Neural progenitor cell (in vitro differentiated cells): ENCODE results near the gene MCRIP2. TPM values are rescaled to one million over a fixed set of nuclear protein-coding genes. Genes with fewer than 3 reads are reported as not detected.

Source experiments
- DNase-seq: peaks from one replicate; pipeline ENCODE4 v3.0.0-alpha.2; 2016; ENCODE audit warnings: low spot score
- H2AFZ ChIP-seq: fragments of 200-600 bp; sonication (generic); replicated peaks from 2 replicates; pipeline ENCODE4 v1.6.1; 2016; ENCODE audit warnings: antibody characterized with exemption
- H3F3A ChIP-seq: fragments of 200-600 bp; sonication (generic); 2 replicates; pipeline ENCODE4 v1.6.1; 2016; ENCODE audit warnings: antibody characterized with exemption, low read depth
- H3K27ac ChIP-seq: fragments of 200-600 bp; sonication (generic); 2 replicates; pipeline ENCODE4 v1.5.1; 2016; ENCODE audit warnings: mild to moderate bottlenecking
- H3K27me3 ChIP-seq: fragments of 200-600 bp; sonication (generic); 2 replicates; pipeline ENCODE4 v1.6.1; 2016; ENCODE audit warnings: mild to moderate bottlenecking, moderate library complexity
- H3K36me3 ChIP-seq: fragments of 200-600 bp; sonication (generic); 2 replicates; pipeline ENCODE4 v1.5.1; 2016
- H3K4me1 ChIP-seq: fragments of 200-600 bp; sonication (generic); 2 replicates; pipeline ENCODE4 v1.6.1; 2016; ENCODE audit warnings: mixed run types
- H3K4me2 ChIP-seq: fragments of 200-600 bp; sonication (generic); 2 replicates; pipeline ENCODE4 v1.6.1; 2016
- H3K4me3 ChIP-seq: fragments of 200-600 bp; sonication (generic); 2 replicates; pipeline ENCODE4 v1.5.1; 2016
- H3K79me2 ChIP-seq: fragments of 200-600 bp; sonication (generic); 2 replicates; pipeline ENCODE4 v1.6.1; 2016; ENCODE audit warnings: low read depth
- H3K9ac ChIP-seq: fragments of 200-600 bp; sonication (generic); 2 replicates; pipeline ENCODE4 v1.6.1; 2016
- H3K9me3 ChIP-seq: fragments of 200-600 bp; sonication (generic); 2 replicates; pipeline ENCODE4 v1.5.1; 2016; ENCODE audit warnings: low read depth
- H4K20me1 ChIP-seq: fragments of 200-600 bp; sonication (generic); 2 replicates; pipeline ENCODE4 v1.6.1; 2016; ENCODE audit warnings: low read depth
- H3K27ac Mint-ChIP-seq: 3 replicates; pipeline ENCODE4 v1.8.0; 2021; ENCODE audit warnings: mixed read lengths
- H3K27me3 Mint-ChIP-seq: 2 replicates; pipeline ENCODE4 v1.8.0; 2022; ENCODE audit warnings: low read depth, mild to moderate bottlenecking, inconsistent platforms, moderate library complexity, mixed read lengths; ENCODE audit not compliant: insufficient read depth
- H3K36me3 Mint-ChIP-seq: 3 replicates; pipeline ENCODE4 v1.8.0; 2021; ENCODE audit warnings: mixed read lengths
- H3K4me1 Mint-ChIP-seq: 3 replicates; pipeline ENCODE4 v1.8.0; 2021; ENCODE audit warnings: mixed read lengths
- H3K4me3 Mint-ChIP-seq: 3 replicates; pipeline ENCODE4 v1.8.0; 2021; ENCODE audit warnings: mild to moderate bottlenecking, moderate library complexity, mixed read lengths
- H3K9me3 Mint-ChIP-seq: 3 replicates; pipeline ENCODE4 v1.8.0; 2020; ENCODE audit warnings: mixed read lengths
- CTCF ChIP-seq: fragments of 200-600 bp; sonication (generic); IDR thresholded peaks from 2 replicates; pipeline ENCODE4 v1.5.1; 2017; ENCODE audit warnings: antibody characterized with exemption, mild to moderate bottlenecking
- EZH2 ChIP-seq: fragments of 200-600 bp; sonication (generic); IDR thresholded peaks from 2 replicates; pipeline ENCODE4 v1.6.1; 2017; ENCODE audit warnings: antibody characterized with exemption, mild to moderate bottlenecking, moderate library complexity
- EZH2phosphoT487 ChIP-seq: fragments of 200-600 bp; sonication (generic); IDR thresholded peaks from 2 replicates; pipeline ENCODE4 v1.6.1; 2017; ENCODE audit warnings: antibody characterized with exemption
- total RNA-seq: library from RNA; depleted of rRNA; stranded (reverse); fragments of >200 nt; gene quantifications from 2 replicates; pipeline ENCODE4 v1.2.3, GENCODE V29; 2015; ENCODE audit warnings: low replicate concordance

MCRIP2 gene
- total RNA-seq, 1 donor from 2014 or later: 1.5 TPM

GRCh38 chr16:616733-617586 lies 24.7 kb upstream of the MCRIP2 start:
- H3K36me3 Mint-ChIP-seq: peaks cover 16% of the 10 kb centered on the region
- H3K4me1 Mint-ChIP-seq: peaks cover 14% of the 10 kb centered on the region
- Histone ChIP-seq H3K4me2 (no peak overlapping the region), H3K9me3 (no peaks in the 10 kb centered on the region), H3K27me3 (no peaks in the 10 kb centered on the region), H2AFZ (no peak overlapping the region), H3K4me3 (no peak overlapping the region), H3F3A (peaks cover 1% of the 10 kb centered on the region), H3K9ac (no peak overlapping the region), H3K27ac (no peak overlapping the region), H4K20me1 (peaks cover 11% of the 10 kb centered on the region), H3K4me1 (no peaks in the 10 kb centered on the region), H3K79me2 (no peaks in the 10 kb centered on the region), H3K36me3 (no peaks in the 10 kb centered on the region)
- H3K27me3 Mint-ChIP-seq: peaks cover 13% of the 10 kb centered on the region
- H3K4me3 Mint-ChIP-seq: no peak overlapping the region
- H3K27ac Mint-ChIP-seq: no peak overlapping the region
- DNase-seq: no peak
- TF ChIP-seq CTCF: no peak
- no peak for TF ChIP-seq EZH2
- TF ChIP-seq EZH2phosphoT487: no peak
- H3K9me3 Mint-ChIP-seq: peaks cover 9% of the 10 kb centered on the region

GRCh38 chr16:617855-618254 lies 23.8 kb upstream of the MCRIP2 start:
- no peak overlapping the region for H3K4me2 ChIP-seq
- no peaks in the 10 kb centered on the region for H3K4me1 ChIP-seq
- H3F3A ChIP-seq: peaks cover 5% of the 10 kb centered on the region
- H3K27me3 ChIP-seq: no peaks in the 10 kb centered on the region
- H3K27ac Mint-ChIP-seq: no peak overlapping the region
- H3K4me3 Mint-ChIP-seq: no peak overlapping the region
- no peak for DNase-seq
- H4K20me1 ChIP-seq: peaks cover 13% of the 10 kb centered on the region
- peaks cover 9% of the 10 kb centered on the region for H3K9me3 Mint-ChIP-seq
- H3K36me3 ChIP-seq: no peaks in the 10 kb centered on the region
- peaks cover 16% of the 10 kb centered on the region for H3K36me3 Mint-ChIP-seq
- no peaks in the 10 kb centered on the region for H3K79me2 ChIP-seq
- H3K27me3 Mint-ChIP-seq: peaks cover 13% of the 10 kb centered on the region
- no peaks in the 10 kb centered on the region for H3K9me3 ChIP-seq
- no peak overlapping the region for H2AFZ ChIP-seq
- no peak overlapping the region for H3K27ac ChIP-seq
- no peak overlapping the region for H3K9ac ChIP-seq
- H3K4me3 ChIP-seq: no peak overlapping the region
- peaks cover 15% of the 10 kb centered on the region for H3K4me1 Mint-ChIP-seq
- TF ChIP-seq CTCF (no peak), EZH2phosphoT487 (no peak), EZH2 (no peak)

GRCh38 chr16:619476-620100 lies 22.0 kb upstream of the MCRIP2 start:
- Histone ChIP-seq H3K27ac (no peak overlapping the region), H3K9ac (no peak overlapping the region), H3K36me3 (no peaks in the 10 kb centered on the region), H3K27me3 (no peaks in the 10 kb centered on the region), H3K4me3 (no peak overlapping the region), H3K4me2 (no peak overlapping the region), H3K9me3 (no peaks in the 10 kb centered on the region), H3K4me1 (no peaks in the 10 kb centered on the region), H3F3A (peaks cover 5% of the 10 kb centered on the region), H3K79me2 (no peaks in the 10 kb centered on the region), H2AFZ (no peak overlapping the region), H4K20me1 (peaks cover 13% of the 10 kb centered on the region)
- no peak for DNase-seq
- Mint-ChIP-seq H3K4me3 (no peak overlapping the region), H3K36me3 (peaks cover 8% of the 10 kb centered on the region), H3K9me3 (no peaks in the 10 kb centered on the region), H3K4me1 (peaks cover 21% of the 10 kb centered on the region), H3K27ac (no peak overlapping the region), H3K27me3 (peaks cover 7% of the 10 kb centered on the region)
- TF ChIP-seq EZH2 (no peak), CTCF (no peak), EZH2phosphoT487 (no peak)
